MCF 10A (cell line): ENCODE results near the gene DPPA2. TPM values are rescaled to one million over a fixed set of nuclear protein-coding genes. Genes with fewer than 3 reads are reported as not detected.

ENCODE experiments used
- BruUV-seq: library from RNA; stranded (reverse); fragments of 400-500 nt; replicated peaks from 2 replicates; lab custom pipeline; 2021; lab: Mats Ljungman, UMichigan
- CTCF ChIA-PET: fragments of 300-600 bp; sonication (Branson Sonifier 250); formaldehyde crosslinking; extraction: SDS; loops from one replicate; lab custom pipeline; 2021; ENCODE audit warnings: antibody characterized with exemption, inconsistent platforms; lab: Yijun Ruan, JAX
- POLR2A ChIA-PET: fragments of 300-600, 350-650 bp; sonication (Branson Sonifier 250); formaldehyde crosslinking; extraction: SDS; loops from one replicate; lab custom pipeline; 2020; ENCODE audit warnings: antibody characterized with exemption, inconsistent platforms; lab: Yijun Ruan, JAX
- DNase-seq: peaks from one replicate; pipeline ENCODE4 v3.0.0-alpha.2; 2018; ENCODE audit not compliant: unreplicated experiment
- H3K27ac Mint-ChIP-seq: one replicate; pipeline ENCODE4 v1.8.0; 2022; ENCODE audit warnings: mild to moderate bottlenecking, low read depth, mixed read lengths; ENCODE audit not compliant: unreplicated experiment
- H3K27me3 Mint-ChIP-seq: one replicate; pipeline ENCODE4 v1.8.0; 2022; ENCODE audit warnings: mixed read lengths; ENCODE audit not compliant: insufficient read depth, unreplicated experiment
- H3K36me3 Mint-ChIP-seq: one replicate; pipeline ENCODE4 v1.8.0; 2022; ENCODE audit warnings: mild to moderate bottlenecking, moderate library complexity, mixed read lengths; ENCODE audit not compliant: insufficient read depth, unreplicated experiment
- H3K4me1 Mint-ChIP-seq: one replicate; pipeline ENCODE4 v1.8.0; 2022; ENCODE audit warnings: mixed read lengths; ENCODE audit not compliant: insufficient read depth, unreplicated experiment
- H3K4me3 Mint-ChIP-seq: one replicate; pipeline ENCODE4 v1.8.0; 2022; ENCODE audit warnings: mild to moderate bottlenecking, moderate library complexity, mixed read lengths; ENCODE audit not compliant: unreplicated experiment
- H3K9me3 Mint-ChIP-seq: one replicate; pipeline ENCODE4 v1.8.0; 2022; ENCODE audit warnings: mixed read lengths; ENCODE audit not compliant: unreplicated experiment
- intact Hi-C: fragments of 100-400 bp; cut with micrococcal nuclease; formaldehyde crosslinking; loops from 2 replicates; pipeline ENCODE4 v1.14.1; 2022
- total RNA-seq: library from RNA; stranded (reverse); gene quantifications from 2 replicates; pipeline ENCODE4 v1.2.3, GENCODE V29; 2022
- TF ChIP-seq, protein P1 (sequence below): fragments of 200-600 bp; IDR thresholded peaks from one replicate; pipeline ENCODE4 v1.8.0; 2022; ENCODE audit warnings: antibody characterized with exemption, mild to moderate bottlenecking; ENCODE audit not compliant: unreplicated experiment

Gene DPPA2
- total RNA-seq, 1 experiment from 2014 or later: not detected

DNA sequence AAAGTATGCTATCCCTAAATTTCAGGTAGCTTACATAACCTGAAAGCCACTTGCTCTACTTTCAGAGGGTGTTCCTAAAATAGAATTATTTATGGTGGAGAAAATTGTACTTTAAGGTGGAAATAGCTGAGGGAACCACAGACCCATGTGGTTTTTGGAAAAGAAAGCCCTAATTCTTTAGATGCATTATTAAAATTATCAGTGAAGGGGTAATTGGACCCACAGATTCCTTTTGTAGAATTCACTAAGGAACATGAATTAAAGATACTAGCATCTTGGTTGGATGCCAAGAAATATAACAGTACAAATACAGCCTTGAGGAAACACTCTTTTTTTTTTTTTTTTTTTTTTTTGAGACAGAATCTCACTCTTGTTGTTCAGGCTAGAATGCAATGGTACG lies 37.8 kb downstream of the DPPA2 start:
- no peak overlapping the region for H3K4me3 Mint-ChIP-seq
- H3K27ac Mint-ChIP-seq: no peak overlapping the region
- intact Hi-C loops: loop anchor here (5.0 kb wide), 1 partner anchor 1804 kb away; no protein-coding TSS in a partner anchor
- BruUV-seq: no TSS peak
- H3K9me3 Mint-ChIP-seq: no peaks in the 10 kb centered on the region
- TF ChIP-seq, protein P1, sequence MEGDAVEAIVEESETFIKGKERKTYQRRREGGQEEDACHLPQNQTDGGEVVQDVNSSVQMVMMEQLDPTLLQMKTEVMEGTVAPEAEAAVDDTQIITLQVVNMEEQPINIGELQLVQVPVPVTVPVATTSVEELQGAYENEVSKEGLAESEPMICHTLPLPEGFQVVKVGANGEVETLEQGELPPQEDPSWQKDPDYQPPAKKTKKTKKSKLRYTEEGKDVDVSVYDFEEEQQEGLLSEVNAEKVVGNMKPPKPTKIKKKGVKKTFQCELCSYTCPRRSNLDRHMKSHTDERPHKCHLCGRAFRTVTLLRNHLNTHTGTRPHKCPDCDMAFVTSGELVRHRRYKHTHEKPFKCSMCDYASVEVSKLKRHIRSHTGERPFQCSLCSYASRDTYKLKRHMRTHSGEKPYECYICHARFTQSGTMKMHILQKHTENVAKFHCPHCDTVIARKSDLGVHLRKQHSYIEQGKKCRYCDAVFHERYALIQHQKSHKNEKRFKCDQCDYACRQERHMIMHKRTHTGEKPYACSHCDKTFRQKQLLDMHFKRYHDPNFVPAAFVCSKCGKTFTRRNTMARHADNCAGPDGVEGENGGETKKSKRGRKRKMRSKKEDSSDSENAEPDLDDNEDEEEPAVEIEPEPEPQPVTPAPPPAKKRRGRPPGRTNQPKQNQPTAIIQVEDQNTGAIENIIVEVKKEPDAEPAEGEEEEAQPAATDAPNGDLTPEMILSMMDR: no peak
- H3K27me3 Mint-ChIP-seq: no peaks in the 10 kb centered on the region
- no peaks in the 10 kb centered on the region for H3K4me1 Mint-ChIP-seq
- POLR2A ChIA-PET: interaction anchor here (0.6 kb wide), 1 partner anchor 154 kb away, joined by 3 read pairs; no protein-coding TSS in a partner anchor
- DNase-seq: no peak
- CTCF ChIA-PET: no interaction called here
- H3K36me3 Mint-ChIP-seq: no peaks in the 10 kb centered on the region

DNA sequence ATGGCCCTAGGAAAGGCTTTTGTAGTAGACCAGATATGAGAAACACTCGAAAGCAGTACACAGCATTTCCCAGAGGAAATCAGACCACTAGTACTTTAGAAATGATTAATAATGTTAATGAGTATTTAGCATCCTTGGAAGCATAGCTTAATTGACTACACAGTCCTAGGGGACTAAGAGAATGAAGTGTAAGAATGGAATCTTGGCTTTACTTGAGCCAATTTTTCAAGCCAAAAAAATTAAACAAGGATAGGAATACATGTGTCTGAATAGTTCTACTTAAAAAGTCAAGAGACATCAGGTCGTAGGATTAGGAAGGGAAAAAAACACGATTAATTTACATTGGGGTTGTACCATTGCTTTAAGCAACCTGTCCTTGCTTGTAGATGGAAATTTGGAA lies 38.2 kb downstream of the DPPA2 start:
- H3K27me3 Mint-ChIP-seq: no peaks in the 10 kb centered on the region
- intact Hi-C loops: loop anchor here (5.0 kb wide), 1 partner anchor 1804 kb away; no protein-coding TSS in a partner anchor

DNA sequence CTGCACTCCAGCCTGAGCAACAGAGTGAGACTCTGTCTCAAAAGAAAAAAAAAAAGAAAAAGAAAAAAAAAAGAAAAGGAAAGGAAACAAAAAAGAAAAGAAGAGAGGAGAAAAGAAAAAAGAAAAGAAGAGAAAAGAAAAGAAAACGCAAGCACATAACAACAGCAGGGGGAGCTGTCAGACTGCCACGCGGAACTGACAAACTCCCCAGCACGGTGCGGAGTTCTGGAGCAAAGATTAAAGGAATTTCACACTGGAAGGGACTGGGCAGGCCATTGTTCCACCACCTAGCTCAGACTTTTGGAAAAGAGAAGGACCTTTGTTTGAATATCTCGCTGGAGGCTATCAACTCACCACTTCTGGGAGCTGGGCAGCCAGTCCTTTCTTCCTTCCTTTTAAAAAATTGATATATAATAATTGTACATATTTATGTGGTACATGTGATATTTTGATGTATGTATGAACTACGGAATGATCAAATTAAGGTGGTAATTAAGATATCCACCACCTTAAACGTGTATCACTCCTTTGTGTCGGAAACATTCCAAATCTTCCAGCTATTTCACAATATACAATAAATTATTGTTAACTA lies 40.5 kb downstream of the DPPA2 start:
- POLR2A ChIA-PET: no interaction called here
- CTCF ChIA-PET: interaction anchor here (0.5 to 1.8 kb wide), 25 partner anchors 8 to 1798 kb away, joined by 3 to 9 read pairs (median 3); no protein-coding TSS in a partner anchor
- TF ChIP-seq, protein P1: peak; percentile 70
- Mint-ChIP-seq H3K4me3 (no peak overlapping the region), H3K36me3 (no peaks in the 10 kb centered on the region), H3K27me3 (no peaks in the 10 kb centered on the region), H3K9me3 (no peaks in the 10 kb centered on the region), H3K4me1 (no peaks in the 10 kb centered on the region), H3K27ac (no peak overlapping the region)
- DNase-seq: peak; percentile 58
- BruUV-seq: no TSS peak
- intact Hi-C loops: loop anchor here (1.0 to 5.0 kb wide), 3 partner anchors 94 to 1807 kb away; no protein-coding TSS in a partner anchor

More for the DNA sequence above, 38.2 kb downstream of the DPPA2 start:
- Mint-ChIP-seq H3K9me3 (no peaks in the 10 kb centered on the region), H3K4me1 (no peaks in the 10 kb centered on the region), H3K4me3 (no peak overlapping the region), H3K36me3 (no peaks in the 10 kb centered on the region), H3K27ac (no peak overlapping the region)
- DNase-seq: no peak
- no TSS peak for BruUV-seq
- ChIA-PET POLR2A (interaction anchor here (0.6 kb wide), 1 partner anchor 155 kb away, joined by 3 read pairs; no protein-coding TSS in a partner anchor), CTCF (interaction anchor here (0.7 to 1.5 kb wide), 2 partner anchors 254 to 616 kb away, joined by 3 to 5 read pairs; no protein-coding TSS in a partner anchor)
- TF ChIP-seq, protein P1: no peak

DNA sequence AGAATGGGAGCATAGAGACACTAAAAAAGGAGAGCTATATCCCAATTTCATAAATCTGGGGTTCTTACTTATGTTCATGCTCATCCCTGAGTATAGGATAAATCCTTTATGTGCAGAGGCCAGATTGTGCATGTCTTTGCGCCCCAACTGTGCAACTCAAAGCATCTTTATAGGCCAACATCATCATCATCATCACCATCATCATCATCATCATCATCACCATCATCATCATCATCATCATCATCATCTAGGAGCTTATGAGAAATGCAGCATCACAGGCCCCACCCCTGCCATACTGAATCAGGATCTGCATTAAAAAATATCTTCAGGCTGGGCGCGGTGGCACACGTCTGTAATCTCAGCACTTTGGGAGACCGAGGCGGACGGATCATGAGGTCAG lies 45.5 kb downstream of the DPPA2 start:
- ChIA-PET POLR2A (no interaction called here), CTCF (interaction anchor here (0.7 kb wide), 1 partner anchor 89 kb away, joined by 3 read pairs; no protein-coding TSS in a partner anchor)
- no TSS peak for BruUV-seq
- no peaks in the 10 kb centered on the region for H3K4me1 Mint-ChIP-seq
- H3K36me3 Mint-ChIP-seq: no peaks in the 10 kb centered on the region
- H3K27ac Mint-ChIP-seq: no peak overlapping the region
- no peak overlapping the region for H3K4me3 Mint-ChIP-seq
- intact Hi-C loops: no loop called here
- TF ChIP-seq, protein P1: no peak
- DNase-seq: no peak
- no peaks in the 10 kb centered on the region for H3K27me3 Mint-ChIP-seq
- H3K9me3 Mint-ChIP-seq: no peaks in the 10 kb centered on the region
